ENCODE data around the gene GSPT1.

Gene GSPT1

GRCh38 chr16:11896486-11897176 is 19.1 kb downstream of the GSPT1 start:
- no peak for TF ChIP-seq CTCF (conservative IDR thresholded peaks at IDR 0.05)
- peak overlapping the region; percentile 9; the same call in 1 of the 2 replicates for H3K27ac ChIP-seq

DNA sequence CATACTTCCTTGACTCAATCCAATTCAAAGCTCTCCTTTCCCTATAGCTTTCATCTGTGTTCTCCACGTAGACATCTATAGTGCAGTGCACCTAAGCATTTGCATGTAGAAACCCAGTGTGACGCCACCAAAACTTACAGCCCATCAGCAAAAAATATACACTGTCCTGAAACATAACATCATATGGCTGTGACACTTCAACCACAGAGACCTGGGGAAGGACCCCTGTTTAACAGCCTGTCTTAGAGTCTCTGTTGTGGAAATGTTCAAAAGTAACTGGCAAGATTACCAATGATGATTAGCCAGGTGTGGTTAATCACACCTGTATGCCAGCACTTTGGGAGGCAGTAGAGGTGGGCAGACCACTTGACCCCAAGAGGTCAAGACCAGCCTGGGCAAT is 22.2 kb downstream of the GSPT1 start:
- H3K27ac ChIP-seq: no peak overlapping the region
- TF ChIP-seq CTCF (conservative IDR thresholded peaks at IDR 0.05): no peak

DNA sequence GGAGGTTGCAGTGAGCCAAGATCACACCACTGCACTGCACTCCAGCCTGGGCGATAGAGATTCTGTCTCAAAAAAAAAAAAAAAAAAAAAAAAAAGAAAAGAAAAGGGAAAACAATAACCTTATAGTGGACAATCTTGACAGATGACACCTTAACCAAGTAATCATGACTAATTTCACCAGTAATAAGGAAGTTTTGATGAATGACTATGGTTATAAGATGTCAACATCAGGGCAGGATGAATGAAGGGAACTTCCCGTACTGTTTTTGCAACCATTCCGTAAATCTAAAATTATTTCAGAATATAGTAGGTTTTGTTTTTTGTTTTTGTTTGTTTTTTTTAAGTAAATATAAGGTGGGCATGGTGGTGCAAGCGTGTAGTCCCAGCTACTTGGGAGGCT is 23.0 kb downstream of the GSPT1 start:
- H3K27ac ChIP-seq: no peak overlapping the region
- TF ChIP-seq CTCF (conservative IDR thresholded peaks at IDR 0.05): no peak

DNA sequence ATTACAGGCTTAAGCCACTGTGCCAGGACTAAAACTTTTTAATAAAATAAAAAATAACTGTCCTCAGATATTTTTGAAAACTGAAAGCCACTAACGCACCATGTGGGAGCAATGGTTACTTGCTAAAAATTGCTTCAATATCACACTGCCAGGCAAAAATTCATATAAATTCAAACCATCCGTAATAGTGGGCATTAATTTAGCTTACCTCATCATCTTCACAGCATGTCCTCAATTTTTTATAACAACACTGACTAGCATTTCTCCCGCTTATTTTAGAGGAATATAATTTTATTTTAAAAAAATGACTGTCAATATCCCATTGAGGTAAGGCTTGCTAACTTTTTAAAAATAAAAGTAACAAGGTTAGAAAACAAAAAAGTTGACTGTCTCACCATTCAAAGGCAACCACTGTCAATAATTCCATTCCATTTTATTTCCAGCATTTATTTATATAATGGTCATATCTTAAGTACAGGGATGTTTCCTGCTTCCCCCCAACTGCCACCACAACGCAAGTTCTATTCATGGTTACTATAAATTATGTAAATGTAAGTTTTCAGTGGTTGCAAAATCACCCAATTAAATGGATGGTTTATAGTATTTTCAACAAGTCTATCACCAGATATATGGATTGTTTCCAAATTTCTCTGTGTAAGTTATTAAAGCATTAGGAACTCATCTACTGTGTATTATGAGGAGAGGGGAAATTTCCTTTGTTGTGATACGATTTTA is 25.4 kb downstream of the GSPT1 start:
- no peak overlapping the region for H3K27ac ChIP-seq
- no peak for TF ChIP-seq CTCF (conservative IDR thresholded peaks at IDR 0.05)

- H3K27ac ChIP-seq: no peak overlapping the region
- no peak for TF ChIP-seq CTCF (conservative IDR thresholded peaks at IDR 0.05)
Observed at GRCh38 chr16:11886881-11887280, 28.9 kb downstream of the GSPT1 start.

DNA sequence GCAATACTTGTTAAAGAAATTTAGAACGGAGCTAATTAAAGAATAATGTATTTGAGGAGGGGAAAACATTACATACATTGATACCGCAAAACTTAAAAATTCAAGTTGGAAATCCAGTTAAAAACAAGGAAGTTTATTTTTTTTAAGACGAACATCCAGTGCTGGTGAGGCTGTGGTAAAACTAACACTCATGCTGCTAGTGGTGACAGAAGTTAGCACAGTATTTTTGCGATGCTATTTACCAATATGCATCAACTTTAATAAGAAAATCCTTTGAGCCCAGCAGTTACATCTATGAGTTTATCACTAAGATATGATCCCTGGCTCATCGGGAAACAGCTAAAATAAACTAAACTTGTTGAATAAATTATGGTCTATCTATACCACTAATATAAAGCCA is 31.7 kb downstream of the GSPT1 start:
- no peak overlapping the region for H3K27ac ChIP-seq
- TF ChIP-seq CTCF (conservative IDR thresholded peaks at IDR 0.05): no peak

DNA sequence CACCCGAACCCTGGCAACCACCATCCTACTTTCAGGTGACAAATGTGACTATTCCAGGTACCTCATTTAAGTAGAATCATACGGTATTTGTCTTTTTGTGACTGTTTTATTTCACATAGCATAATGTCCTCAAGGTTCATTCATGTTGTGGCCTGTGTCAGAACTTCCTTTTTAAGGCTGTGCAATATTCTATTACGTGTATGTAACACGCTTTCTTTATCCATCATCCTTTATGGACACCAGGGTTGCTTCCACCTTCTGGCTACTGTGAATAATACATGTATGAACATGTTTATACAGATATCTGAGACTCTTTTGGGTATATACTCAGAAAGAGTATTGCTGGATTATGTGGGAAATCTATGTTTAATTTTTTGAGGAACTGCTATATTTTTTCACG is 35.7 kb downstream of the GSPT1 start:
- H3K27ac ChIP-seq: no peak overlapping the region
- TF ChIP-seq CTCF (conservative IDR thresholded peaks at IDR 0.05): no peak

Data from VCaP (cell line).